Thyroid gland (tissue), 4 donors: ENCODE results near the gene SH2D3C.

Source experiments
- POLR2A ChIP-seq, 2 donors: fragments of 450-650 bp; IDR thresholded peaks; one replicate each; pipeline ENCODE4 v1.6.1; 2017; ENCODE audit warnings: antibody characterized with exemption in 2 of 2, mild to moderate bottlenecking in 2 of 2, moderate library complexity in 1 of 2
- TF ChIP-seq, protein P1 (sequence below), 6 experiments: fragments of 200-600 bp in 3 of 6; fragments of 450-650 bp in 3 of 6; sonication (generic) in 3 of 6; IDR thresholded peaks; one replicate each; pipeline ENCODE4 v1.5.1; 2016 to 2019; ENCODE audit warnings: antibody characterized with exemption in 6 of 6, mild to moderate bottlenecking in 2 of 6, inconsistent platforms in 1 of 6, moderate library complexity in 1 of 6

DNA sequence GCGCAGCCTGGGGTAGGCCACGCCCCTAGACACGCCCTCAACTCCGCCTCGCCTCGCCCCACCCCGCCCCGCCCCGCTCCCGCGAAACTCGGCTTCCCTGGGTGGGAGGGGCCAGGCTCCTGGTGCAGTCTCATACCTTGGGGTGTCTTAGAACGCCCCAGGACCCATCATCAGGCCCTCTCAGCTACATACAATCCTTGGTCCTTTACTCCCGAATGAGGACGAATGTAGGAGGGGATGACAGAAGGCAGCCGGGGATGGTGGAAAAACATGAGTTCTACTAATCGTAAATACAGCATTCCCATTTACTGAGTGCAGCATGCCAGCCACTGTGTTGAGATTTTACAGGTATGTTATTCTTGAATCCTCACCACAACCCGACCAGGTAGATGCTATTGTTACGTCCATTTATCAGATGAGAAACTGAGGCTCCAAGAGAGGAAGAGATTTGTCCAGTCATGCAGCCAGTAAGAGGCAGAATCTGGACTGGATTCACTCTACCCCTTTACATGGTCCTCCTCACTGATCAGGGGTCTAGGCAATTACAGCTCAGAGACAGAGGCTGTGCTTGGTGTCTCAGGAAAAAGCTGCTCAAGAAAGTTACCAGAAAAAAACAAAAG lies 6.8 kb downstream of the SH2D3C start:
- no peak for TF ChIP-seq POLR2A (IDR thresholded peaks at IDR 0.05)
- TF ChIP-seq, protein P1, sequence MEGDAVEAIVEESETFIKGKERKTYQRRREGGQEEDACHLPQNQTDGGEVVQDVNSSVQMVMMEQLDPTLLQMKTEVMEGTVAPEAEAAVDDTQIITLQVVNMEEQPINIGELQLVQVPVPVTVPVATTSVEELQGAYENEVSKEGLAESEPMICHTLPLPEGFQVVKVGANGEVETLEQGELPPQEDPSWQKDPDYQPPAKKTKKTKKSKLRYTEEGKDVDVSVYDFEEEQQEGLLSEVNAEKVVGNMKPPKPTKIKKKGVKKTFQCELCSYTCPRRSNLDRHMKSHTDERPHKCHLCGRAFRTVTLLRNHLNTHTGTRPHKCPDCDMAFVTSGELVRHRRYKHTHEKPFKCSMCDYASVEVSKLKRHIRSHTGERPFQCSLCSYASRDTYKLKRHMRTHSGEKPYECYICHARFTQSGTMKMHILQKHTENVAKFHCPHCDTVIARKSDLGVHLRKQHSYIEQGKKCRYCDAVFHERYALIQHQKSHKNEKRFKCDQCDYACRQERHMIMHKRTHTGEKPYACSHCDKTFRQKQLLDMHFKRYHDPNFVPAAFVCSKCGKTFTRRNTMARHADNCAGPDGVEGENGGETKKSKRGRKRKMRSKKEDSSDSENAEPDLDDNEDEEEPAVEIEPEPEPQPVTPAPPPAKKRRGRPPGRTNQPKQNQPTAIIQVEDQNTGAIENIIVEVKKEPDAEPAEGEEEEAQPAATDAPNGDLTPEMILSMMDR (IDR thresholded peaks at IDR 0.05), result no peak
